Measurements from ENCODE around the gene ESRRB.

Gene ESRRB

DNA sequence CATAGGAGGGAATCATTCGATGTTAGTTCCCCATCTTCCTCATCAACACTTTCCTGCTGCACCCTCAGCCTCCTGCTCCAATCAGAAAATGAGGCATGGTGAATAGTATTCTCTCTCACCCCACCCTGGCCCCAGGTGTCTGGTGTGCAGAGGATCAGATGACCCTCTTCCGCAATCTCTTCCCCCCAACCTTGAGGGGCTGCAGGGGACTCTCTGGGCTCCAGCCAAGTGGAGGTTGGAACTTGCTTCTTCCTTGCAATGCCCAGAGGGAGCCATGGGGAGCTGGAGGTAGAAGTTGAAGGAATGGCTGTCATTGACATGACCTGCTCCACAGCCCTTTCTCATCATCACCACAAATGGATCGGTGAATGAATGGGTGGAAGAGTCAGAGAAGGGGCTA is 20.2 kb upstream of the ESRRB start:
- no peak overlapping the region for H3K27ac ChIP-seq
- TF ChIP-seq, protein P1, sequence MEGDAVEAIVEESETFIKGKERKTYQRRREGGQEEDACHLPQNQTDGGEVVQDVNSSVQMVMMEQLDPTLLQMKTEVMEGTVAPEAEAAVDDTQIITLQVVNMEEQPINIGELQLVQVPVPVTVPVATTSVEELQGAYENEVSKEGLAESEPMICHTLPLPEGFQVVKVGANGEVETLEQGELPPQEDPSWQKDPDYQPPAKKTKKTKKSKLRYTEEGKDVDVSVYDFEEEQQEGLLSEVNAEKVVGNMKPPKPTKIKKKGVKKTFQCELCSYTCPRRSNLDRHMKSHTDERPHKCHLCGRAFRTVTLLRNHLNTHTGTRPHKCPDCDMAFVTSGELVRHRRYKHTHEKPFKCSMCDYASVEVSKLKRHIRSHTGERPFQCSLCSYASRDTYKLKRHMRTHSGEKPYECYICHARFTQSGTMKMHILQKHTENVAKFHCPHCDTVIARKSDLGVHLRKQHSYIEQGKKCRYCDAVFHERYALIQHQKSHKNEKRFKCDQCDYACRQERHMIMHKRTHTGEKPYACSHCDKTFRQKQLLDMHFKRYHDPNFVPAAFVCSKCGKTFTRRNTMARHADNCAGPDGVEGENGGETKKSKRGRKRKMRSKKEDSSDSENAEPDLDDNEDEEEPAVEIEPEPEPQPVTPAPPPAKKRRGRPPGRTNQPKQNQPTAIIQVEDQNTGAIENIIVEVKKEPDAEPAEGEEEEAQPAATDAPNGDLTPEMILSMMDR (conservative IDR thresholded peaks at IDR 0.05), result no peak

DNA sequence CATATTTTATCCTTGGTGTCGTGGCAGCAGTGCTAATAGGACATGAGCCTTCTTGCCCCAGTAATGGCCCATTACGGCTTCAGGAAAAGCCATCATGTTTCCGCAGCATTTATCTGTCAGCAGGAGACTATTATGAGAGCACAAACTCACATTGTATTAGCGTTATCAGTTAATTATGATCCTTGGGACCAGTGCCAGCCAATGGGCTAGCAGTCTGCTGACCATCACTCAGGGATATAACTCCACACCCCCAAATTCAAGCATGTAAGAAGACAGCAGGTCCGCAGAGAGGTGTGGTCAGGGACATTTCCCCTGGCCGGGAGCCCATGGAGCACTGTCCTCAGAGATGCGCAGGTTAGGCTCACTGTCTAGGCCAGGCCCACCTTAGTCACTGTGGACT is 4.9 kb upstream of the ESRRB start:
- no peak overlapping the region for H3K27ac ChIP-seq
- TF ChIP-seq, protein P1 (conservative IDR thresholded peaks at IDR 0.05), result no peak

DNA sequence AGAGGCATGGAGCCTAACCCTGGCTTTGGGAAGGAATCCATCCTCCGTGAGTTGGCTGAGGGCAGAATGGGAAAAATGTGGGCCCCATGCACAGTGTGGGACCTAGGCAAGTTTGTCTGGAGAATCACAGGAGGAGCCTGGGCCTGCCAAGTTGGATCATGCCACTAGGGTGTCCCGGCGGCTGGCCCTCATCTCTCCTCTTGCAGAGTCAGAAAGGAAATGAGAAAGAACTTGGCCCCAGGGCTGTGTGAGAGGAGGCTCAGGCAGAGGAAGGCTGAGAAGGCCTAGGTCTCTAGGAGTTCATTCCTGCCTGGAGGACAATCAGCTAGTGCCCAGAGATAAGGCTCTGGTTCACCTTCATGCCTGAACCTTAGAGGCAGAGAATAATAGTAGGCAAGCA is 2.5 kb upstream of the ESRRB start:
- no peak overlapping the region for H3K27ac ChIP-seq

DNA sequence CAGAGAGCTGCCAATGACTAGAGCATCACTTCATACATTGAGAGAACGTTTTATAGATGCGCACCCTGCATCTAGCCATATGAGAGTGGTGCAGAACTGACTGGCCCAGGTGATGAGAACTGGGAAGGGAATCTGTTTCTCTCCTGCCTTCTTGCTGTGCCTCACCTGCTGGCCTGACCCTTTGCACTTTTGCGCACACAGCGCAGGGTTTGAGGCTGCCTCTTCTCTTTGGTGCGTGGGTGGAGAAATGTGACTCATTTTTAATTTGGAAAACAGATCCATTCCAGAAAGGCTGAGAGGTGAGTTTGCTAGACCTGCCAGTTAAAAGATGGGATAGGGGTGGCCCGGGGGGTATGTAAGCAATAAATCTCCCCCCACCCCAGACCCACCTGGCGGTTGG is 453 bp upstream of the ESRRB start:
- H3K27ac ChIP-seq, result no peak overlapping the region
- TF ChIP-seq, protein P1 (conservative IDR thresholded peaks at IDR 0.05), result no peak

More for the DNA sequence above, 2.5 kb upstream of the ESRRB start:
- TF ChIP-seq, protein P1 (conservative IDR thresholded peaks at IDR 0.05), result no peak

DNA sequence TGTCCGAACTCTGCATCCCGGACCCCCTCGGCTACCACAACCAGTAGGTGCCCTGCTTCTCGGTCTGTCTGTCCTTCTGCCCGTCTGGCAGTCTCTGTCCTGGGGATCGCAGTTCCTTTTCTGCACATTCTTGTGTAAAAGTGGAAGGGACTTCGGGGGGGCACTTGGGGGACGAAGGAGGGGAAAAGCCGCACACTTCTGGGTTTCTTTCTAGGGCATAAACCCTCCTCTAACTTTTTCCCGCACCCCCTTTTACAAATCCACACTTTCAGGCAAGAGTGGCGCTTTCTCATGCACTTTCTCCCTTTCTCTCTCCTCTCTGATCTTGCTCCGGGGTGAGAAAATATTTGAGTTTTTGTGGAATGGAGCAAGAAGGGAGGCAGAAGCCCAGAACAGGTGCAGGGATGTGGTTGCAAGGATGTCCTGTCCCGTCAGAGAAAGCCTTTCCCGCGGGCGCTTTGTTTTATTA is 506 bp downstream of the ESRRB start:
- TF ChIP-seq, protein P1 (conservative IDR thresholded peaks at IDR 0.05), result no peak
- H3K27ac ChIP-seq, result no peak overlapping the region

DNA sequence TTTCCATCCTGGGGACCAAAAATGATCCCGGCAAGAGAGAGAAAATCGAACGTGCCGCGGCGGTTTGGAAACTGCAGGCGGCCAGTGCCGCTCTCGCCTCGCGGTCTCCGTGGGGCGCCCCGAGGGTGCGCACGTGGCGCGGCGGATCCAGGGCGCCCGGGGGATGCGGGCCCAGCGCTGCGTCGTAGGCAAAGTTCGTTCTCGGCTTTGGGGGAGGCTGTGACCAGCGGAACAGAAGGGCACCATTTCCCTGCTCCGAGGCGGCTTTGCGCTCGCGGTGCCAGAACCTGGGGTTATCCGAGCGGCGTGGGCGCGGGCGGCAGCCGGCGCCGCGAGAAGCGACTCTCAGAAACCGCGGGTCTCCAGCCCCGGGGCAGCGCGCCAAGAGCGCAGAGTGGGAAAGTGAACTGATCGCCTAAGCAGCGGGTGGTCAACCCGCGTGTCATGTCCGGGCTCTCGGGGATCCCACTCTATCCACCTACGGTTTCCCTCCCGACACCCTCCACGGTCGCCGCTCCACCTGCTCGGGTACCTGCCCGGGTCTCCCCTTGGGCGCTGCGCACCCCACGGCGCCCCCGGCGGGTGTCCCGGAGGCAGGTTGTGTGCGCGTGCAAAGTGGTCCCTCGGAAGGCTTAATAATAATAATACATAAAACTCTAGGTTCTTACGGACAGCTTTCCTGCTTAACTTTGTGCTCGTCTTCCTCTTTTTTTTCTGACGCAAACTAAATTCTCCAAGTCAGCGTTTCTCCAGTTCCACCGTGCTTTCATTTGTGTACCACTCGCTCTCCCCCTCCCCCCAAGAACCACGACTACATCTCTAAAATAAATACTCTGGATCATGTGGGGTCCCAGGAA is 1.2 kb downstream of the ESRRB start:
- TF ChIP-seq, protein P1 (conservative IDR thresholded peaks at IDR 0.05), result no peak
- H3K27ac ChIP-seq, result no peak overlapping the region

DNA sequence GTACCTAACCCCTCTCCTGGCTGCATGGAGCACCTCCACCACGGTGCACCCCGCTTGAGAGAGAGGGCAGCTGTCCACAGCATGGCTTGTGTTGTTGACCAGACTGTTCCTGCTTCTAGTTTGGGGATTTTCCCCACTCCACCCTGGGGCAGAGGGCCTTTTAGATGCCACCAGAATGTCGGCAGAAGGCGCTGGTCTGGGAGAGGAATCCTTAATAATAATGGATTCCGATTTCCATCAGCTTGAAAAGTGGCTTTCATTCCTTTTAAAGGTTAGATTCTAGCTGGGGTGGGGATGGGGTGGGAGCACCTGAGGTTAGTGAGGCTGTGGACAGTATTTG is 1.8 kb downstream of the ESRRB start:
- TF ChIP-seq, protein P1 (conservative IDR thresholded peaks at IDR 0.05), result no peak
- no peak overlapping the region for H3K27ac ChIP-seq

Data from VCaP (cell line).